ENCODE results near the gene CFAP43.

DNA sequence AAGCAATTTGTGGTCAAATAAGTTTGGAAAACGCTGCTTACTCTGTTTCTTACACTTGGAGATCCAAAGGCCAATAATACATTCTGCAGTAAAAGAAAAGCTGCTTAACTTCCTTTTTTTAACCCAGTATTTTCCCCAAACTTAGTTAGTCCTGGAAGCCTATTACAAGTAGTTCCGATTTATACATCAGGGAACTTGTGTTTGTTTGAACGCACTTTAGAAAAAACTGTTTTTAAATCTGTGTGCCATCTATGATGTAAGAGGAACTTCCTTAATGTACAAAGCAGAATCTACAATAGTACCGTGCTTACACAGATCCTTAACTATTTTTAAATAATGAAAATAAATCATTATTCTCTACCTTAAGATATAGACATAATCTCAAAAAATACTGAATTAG, 87.2 kb downstream of the CFAP43 start:
- TF ChIP-seq, protein P1, sequence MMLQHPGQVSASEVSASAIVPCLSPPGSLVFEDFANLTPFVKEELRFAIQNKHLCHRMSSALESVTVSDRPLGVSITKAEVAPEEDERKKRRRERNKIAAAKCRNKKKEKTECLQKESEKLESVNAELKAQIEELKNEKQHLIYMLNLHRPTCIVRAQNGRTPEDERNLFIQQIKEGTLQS (CRISPR knock-in tag; conservative IDR thresholded peaks at IDR 0.05) = no peak
- TF ChIP-seq, protein P2, sequence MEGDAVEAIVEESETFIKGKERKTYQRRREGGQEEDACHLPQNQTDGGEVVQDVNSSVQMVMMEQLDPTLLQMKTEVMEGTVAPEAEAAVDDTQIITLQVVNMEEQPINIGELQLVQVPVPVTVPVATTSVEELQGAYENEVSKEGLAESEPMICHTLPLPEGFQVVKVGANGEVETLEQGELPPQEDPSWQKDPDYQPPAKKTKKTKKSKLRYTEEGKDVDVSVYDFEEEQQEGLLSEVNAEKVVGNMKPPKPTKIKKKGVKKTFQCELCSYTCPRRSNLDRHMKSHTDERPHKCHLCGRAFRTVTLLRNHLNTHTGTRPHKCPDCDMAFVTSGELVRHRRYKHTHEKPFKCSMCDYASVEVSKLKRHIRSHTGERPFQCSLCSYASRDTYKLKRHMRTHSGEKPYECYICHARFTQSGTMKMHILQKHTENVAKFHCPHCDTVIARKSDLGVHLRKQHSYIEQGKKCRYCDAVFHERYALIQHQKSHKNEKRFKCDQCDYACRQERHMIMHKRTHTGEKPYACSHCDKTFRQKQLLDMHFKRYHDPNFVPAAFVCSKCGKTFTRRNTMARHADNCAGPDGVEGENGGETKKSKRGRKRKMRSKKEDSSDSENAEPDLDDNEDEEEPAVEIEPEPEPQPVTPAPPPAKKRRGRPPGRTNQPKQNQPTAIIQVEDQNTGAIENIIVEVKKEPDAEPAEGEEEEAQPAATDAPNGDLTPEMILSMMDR (IDR thresholded peaks at IDR 0.05) = no peak

All from WTC11 (cell line).